HepG2 (cell line): ENCODE measurements around the gene IL32. TPM values are rescaled to one million over a fixed set of nuclear protein-coding genes. Genes with fewer than 3 reads are reported as not detected.
A peak's percentile ranks its signal among the peaks of the same experiment; 100 is the strongest.

Experiments used
- ATM ChIP-seq: fragments of 450-650 bp; IDR thresholded peaks from 2 replicates; pipeline ENCODE4 v1.7.1; 2017; ENCODE audit warnings: mild to moderate bottlenecking, borderline replicate concordance
- ZSCAN21 ChIP-seq: sonication (generic); formaldehyde crosslinking; IDR thresholded peaks from 2 replicates; pipeline ENCODE4 v1.8.0; 2022; ENCODE audit warnings: mild to moderate bottlenecking, missing genetic modification reagents, moderate library complexity, borderline replicate concordance
- polyA plus RNA-seq, 8 experiments: library from polyadenylated mRNA; depleted of rRNA in 3 of 8; stranded (reverse) in 7 of 8; unstranded in 1 of 8; fragments of >200 nt; fragmentation: Illumina TruSeq in 4 of 8; extraction: Trizol in 4 of 8; gene quantifications; 2 replicates each; pipeline versions ENCODE4 v1.2.1 to v1.2.3, GENCODE V29; 2011 to 2016; ENCODE audit warnings: low read depth in 4 of 8, missing spikeins in 1 of 8, mixed read lengths in 1 of 8; ENCODE audit not compliant: insufficient read depth in 1 of 8
- total RNA-seq, 5 experiments: library from RNA; depleted of rRNA; stranded (reverse); fragments of >200 nt; fragmentation: Illumina TruSeq; extraction: Trizol; gene quantifications; 2 replicates each; pipeline ENCODE4 v1.2.3, GENCODE V29; 2016; ENCODE audit warnings: low read depth in 1 of 5
- TF ChIP-seq, protein P1 (sequence below), 2 experiments: sonication (generic) in 1 of 2; formaldehyde crosslinking in 1 of 2; IDR thresholded peaks; 2 replicates each; pipeline versions ENCODE4 v1.6.1 to v1.9.0; 2014 to 2022; ENCODE audit warnings: antibody characterized with exemption in 1 of 2, borderline replicate concordance in 1 of 2, inconsistent platforms in 1 of 2, low read depth in 1 of 2, missing genetic modification reagents in 1 of 2
- TF ChIP-seq, protein P2 (sequence below): sonication (generic); formaldehyde crosslinking; IDR thresholded peaks from 2 replicates; pipeline ENCODE4 v1.4.0; 2020; ENCODE audit warnings: mild to moderate bottlenecking, missing genetic modification reagents, borderline replicate concordance
- TF ChIP-seq, protein P3 (sequence below): sonication (generic); formaldehyde crosslinking; IDR thresholded peaks from 2 replicates; pipeline ENCODE4 v1.4.0; 2020; ENCODE audit warnings: missing genetic modification reagents, borderline replicate concordance

IL32 gene
- total and polyA plus RNA-seq, 2 of the 13 experiments (the other 11 are each of a cell fraction or from before 2014, with no cell fraction given) = 115 to 165 TPM

DNA sequence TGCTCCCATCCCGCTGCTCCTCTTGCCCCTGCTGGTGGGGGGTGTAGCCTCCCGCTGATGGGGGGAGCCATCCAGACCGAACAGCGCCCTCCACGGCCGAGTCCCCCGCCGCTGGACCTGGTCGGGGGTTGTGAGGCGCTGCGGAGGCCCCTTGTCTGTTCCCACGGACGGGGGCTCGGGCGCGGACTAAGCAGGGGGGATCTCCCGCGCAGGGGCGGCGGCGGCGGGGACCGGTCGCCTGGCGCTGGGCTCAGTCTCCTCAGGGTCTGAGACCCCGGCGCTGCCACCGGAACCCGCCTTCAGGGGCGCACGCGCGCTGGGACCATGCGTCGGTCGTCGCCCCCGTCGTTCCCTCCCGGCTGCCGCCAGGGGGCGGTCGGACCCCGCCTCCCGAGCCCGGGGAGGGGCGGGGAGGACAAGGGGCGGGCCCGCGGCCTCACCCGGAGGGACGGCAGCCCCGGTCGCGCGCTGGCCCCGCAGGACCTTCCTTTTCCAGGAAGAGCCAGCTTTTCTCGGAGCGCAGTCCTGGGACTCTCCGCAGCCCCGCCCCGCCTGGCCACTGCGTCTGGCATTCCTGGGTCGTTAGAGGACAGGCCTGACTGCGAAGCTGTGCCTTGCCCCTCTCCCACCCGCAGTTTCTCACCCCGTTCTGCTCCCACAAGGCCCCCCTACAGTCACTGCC is 6.3 kb upstream of the IL32 start (continued):
- TF ChIP-seq, protein P1, sequence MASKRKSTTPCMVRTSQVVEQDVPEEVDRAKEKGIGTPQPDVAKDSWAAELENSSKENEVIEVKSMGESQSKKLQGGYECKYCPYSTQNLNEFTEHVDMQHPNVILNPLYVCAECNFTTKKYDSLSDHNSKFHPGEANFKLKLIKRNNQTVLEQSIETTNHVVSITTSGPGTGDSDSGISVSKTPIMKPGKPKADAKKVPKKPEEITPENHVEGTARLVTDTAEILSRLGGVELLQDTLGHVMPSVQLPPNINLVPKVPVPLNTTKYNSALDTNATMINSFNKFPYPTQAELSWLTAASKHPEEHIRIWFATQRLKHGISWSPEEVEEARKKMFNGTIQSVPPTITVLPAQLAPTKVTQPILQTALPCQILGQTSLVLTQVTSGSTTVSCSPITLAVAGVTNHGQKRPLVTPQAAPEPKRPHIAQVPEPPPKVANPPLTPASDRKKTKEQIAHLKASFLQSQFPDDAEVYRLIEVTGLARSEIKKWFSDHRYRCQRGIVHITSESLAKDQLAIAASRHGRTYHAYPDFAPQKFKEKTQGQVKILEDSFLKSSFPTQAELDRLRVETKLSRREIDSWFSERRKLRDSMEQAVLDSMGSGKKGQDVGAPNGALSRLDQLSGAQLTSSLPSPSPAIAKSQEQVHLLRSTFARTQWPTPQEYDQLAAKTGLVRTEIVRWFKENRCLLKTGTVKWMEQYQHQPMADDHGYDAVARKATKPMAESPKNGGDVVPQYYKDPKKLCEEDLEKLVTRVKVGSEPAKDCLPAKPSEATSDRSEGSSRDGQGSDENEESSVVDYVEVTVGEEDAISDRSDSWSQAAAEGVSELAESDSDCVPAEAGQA (IDR thresholded peaks at IDR 0.05; ENCODE audit: low read depth) = no peak
- TF ChIP-seq, protein P1 (CRISPR knock-in tag; IDR thresholded peaks at IDR 0.05; ENCODE audit: borderline replicate concordance) = no peak
- TF ChIP-seq ATM = no peak
- TF ChIP-seq, protein P2, sequence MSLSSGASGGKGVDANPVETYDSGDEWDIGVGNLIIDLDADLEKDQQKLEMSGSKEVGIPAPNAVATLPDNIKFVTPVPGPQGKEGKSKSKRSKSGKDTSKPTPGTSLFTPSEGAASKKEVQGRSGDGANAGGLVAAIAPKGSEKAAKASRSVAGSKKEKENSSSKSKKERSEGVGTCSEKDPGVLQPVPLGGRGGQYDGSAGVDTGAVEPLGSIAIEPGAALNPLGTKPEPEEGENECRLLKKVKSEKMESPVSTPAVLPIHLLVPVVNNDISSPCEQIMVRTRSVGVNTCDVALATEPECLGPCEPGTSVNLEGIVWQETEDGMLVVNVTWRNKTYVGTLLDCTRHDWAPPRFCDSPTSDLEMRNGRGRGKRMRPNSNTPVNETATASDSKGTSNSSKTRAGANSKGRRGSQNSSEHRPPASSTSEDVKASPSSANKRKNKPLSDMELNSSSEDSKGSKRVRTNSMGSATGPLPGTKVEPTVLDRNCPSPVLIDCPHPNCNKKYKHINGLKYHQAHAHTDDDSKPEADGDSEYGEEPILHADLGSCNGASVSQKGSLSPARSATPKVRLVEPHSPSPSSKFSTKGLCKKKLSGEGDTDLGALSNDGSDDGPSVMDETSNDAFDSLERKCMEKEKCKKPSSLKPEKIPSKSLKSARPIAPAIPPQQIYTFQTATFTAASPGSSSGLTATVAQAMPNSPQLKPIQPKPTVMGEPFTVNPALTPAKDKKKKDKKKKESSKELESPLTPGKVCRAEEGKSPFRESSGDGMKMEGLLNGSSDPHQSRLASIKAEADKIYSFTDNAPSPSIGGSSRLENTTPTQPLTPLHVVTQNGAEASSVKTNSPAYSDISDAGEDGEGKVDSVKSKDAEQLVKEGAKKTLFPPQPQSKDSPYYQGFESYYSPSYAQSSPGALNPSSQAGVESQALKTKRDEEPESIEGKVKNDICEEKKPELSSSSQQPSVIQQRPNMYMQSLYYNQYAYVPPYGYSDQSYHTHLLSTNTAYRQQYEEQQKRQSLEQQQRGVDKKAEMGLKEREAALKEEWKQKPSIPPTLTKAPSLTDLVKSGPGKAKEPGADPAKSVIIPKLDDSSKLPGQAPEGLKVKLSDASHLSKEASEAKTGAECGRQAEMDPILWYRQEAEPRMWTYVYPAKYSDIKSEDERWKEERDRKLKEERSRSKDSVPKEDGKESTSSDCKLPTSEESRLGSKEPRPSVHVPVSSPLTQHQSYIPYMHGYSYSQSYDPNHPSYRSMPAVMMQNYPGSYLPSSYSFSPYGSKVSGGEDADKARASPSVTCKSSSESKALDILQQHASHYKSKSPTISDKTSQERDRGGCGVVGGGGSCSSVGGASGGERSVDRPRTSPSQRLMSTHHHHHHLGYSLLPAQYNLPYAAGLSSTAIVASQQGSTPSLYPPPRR (CRISPR knock-in tag) = no peak
- peak; percentile 86; the same call in 1 of the 2 replicates for TF ChIP-seq ZSCAN21 (CRISPR knock-in tag)
- TF ChIP-seq, protein P3, sequence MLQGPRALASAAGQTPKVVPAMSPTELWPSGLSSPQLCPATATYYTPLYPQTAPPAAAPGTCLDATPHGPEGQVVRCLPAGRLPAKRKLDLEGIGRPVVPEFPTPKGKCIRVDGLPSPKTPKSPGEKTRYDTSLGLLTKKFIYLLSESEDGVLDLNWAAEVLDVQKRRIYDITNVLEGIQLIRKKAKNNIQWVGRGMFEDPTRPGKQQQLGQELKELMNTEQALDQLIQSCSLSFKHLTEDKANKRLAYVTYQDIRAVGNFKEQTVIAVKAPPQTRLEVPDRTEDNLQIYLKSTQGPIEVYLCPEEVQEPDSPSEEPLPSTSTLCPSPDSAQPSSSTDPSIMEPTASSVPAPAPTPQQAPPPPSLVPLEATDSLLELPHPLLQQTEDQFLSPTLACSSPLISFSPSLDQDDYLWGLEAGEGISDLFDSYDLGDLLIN (CRISPR knock-in tag) = 0 out of 2 replicates have a peak, but pooled peaks have one; percentile 20
